HepG2 (cell line): Measurements from ENCODE around the gene ROMO1. TPM values are rescaled to one million over a fixed set of nuclear protein-coding genes. Genes with fewer than 3 reads are reported as not detected.
A peak's percentile ranks its signal among the peaks of the same experiment; 100 is the strongest.

ENCODE experiments used
- ATAC-seq: fragments of 200-7000 bp; cut with Tn5 transposase; 3 replicates; pipeline ENCODE4 v1.9.1; 2020; ENCODE audit warnings: mild to moderate bottlenecking, moderate library complexity
- BruUV-seq: library from RNA; stranded (reverse); fragments of 400-500 nt; replicated peaks from 2 replicates; lab custom pipeline; 2021; lab: Mats Ljungman, UMichigan
- CTCF ChIA-PET: fragments of 300-600 bp; formaldehyde crosslinking; extraction: SDS; loops from one replicate; lab custom pipeline; 2021; ENCODE audit warnings: low total read pairs, inconsistent platforms, low intra/inter-chr PET ratio; lab: Yijun Ruan, JAX
- POLR2A ChIA-PET: fragments of 350-600 bp; sonication (Branson Sonifier 250); formaldehyde crosslinking; loops from one replicate; lab custom pipeline; 2020; ENCODE audit warnings: antibody characterized with exemption, inconsistent platforms; lab: Yijun Ruan, JAX
- DNase-seq: peaks from one replicate; pipeline ENCODE4 v3.0.0-alpha.2; 2015; ENCODE audit warnings: low spot score
- FAIRE-seq: peaks from 3 replicates; lab custom pipeline; 2011; peaks lifted over from hg19 to GRCh38; lab: Jason Lieb, UNC
- H2AFZ ChIP-seq: one replicate; pipeline ENCODE4 v1.6.1; 2011; ENCODE audit warnings: low read length, inconsistent platforms
- H3K27ac ChIP-seq: fragments of 300-600 bp; 3 replicates; pipeline ENCODE4 v1.8.0; 2011; ENCODE audit warnings: mixed run types, mild to moderate bottlenecking, mixed read lengths, low read length, inconsistent platforms; ENCODE audit not compliant: insufficient read depth; ENCODE audit errors: extremely low read length
- H3K27me3 ChIP-seq, 2 experiments: fragments of 200-600 bp in 1 of 2; 2 replicates in 1 of 2; 3 replicates in 1 of 2; pipeline versions ENCODE4 v1.6.0 to v1.8.0; 2011; ENCODE audit warnings: low read length in 2 of 2, mild to moderate bottlenecking in 2 of 2, moderate library complexity in 2 of 2, inconsistent platforms in 1 of 2; ENCODE audit not compliant: insufficient read depth in 2 of 2, control insufficient read depth in 1 of 2
- H3K36me3 ChIP-seq, 2 experiments: fragments of 200-600 bp in 1 of 2; replicated peaks in 1 of 2; 2 replicates in 1 of 2; 3 replicates in 1 of 2; pipeline versions ENCODE4 v1.5.1 to v1.8.0; 2011; ENCODE audit warnings: low read length in 2 of 2, inconsistent platforms in 1 of 2; ENCODE audit not compliant: insufficient read depth in 2 of 2, control insufficient read depth in 1 of 2
- H3K4me1 ChIP-seq: 2 replicates; pipeline ENCODE4 v1.5.1; 2012; ENCODE audit warnings: low read length, inconsistent platforms; ENCODE audit not compliant: insufficient read depth
- H3K4me2 ChIP-seq: 2 replicates; pipeline ENCODE4 v1.6.0; 2011; ENCODE audit warnings: low read depth, low read length, inconsistent platforms
- H3K4me3 ChIP-seq, 3 experiments: fragments of 200-600 bp in 1 of 3; sonication (generic), shearing (Covaris generic) in 1 of 3; replicated peaks in 1 of 3; 2 replicates each; pipeline ENCODE4 v1.5.1; 2011 to 2016; ENCODE audit warnings: low read length in 3 of 3, inconsistent platforms in 2 of 3, low read depth in 2 of 3, mild to moderate bottlenecking in 2 of 3, control low read depth in 1 of 3, mixed read lengths in 1 of 3; ENCODE audit not compliant: insufficient read depth in 1 of 3
- H3K79me2 ChIP-seq: one replicate; pipeline ENCODE4 v1.6.1; 2011; ENCODE audit warnings: low read length, inconsistent platforms; ENCODE audit not compliant: insufficient read depth
- H3K9ac ChIP-seq: 2 replicates; pipeline ENCODE4 v1.6.0; 2011; ENCODE audit warnings: mild to moderate bottlenecking, low read depth, low read length, inconsistent platforms; ENCODE audit not compliant: insufficient read depth
- H3K9me3 ChIP-seq: 2 replicates; pipeline ENCODE4 v1.5.1; 2012; ENCODE audit warnings: mild to moderate bottlenecking, low read length
- H4K20me1 ChIP-seq: 2 replicates; pipeline ENCODE4 v1.6.0; 2011; ENCODE audit warnings: inconsistent platforms, mild to moderate bottlenecking, low read length, moderate library complexity; ENCODE audit not compliant: insufficient read depth
- GABPB1 ChIP-seq: IDR thresholded peaks from 2 replicates; pipeline ENCODE4 v1.6.1; 2016; ENCODE audit warnings: mild to moderate bottlenecking, missing genetic modification reagents, moderate library complexity, missing compliant biosample characterization
- GLMP ChIP-seq: sonication (generic); formaldehyde crosslinking; IDR thresholded peaks from 2 replicates; pipeline ENCODE4 v1.9.0; 2021; ENCODE audit warnings: missing genetic modification reagents, mild to moderate bottlenecking, borderline replicate concordance
- HCFC1 ChIP-seq: fragments of 150-350 bp; IDR thresholded peaks from 2 replicates; pipeline ENCODE4 v1.6.1; 2014; ENCODE audit warnings: low read depth, low read length
- NFE2 ChIP-seq: sonication (generic); formaldehyde crosslinking; IDR thresholded peaks from 2 replicates; pipeline ENCODE4 v1.4.0; 2020; ENCODE audit warnings: missing genetic modification reagents
- PAX8 ChIP-seq: sonication (generic); formaldehyde crosslinking; IDR thresholded peaks from 2 replicates; pipeline ENCODE4 v1.8.0; 2022; ENCODE audit warnings: mild to moderate bottlenecking, missing genetic modification reagents, borderline replicate concordance
- SP140L ChIP-seq: sonication (generic); formaldehyde crosslinking; IDR thresholded peaks from 2 replicates; pipeline ENCODE4 v1.4.0; 2020; ENCODE audit warnings: missing genetic modification reagents, borderline replicate concordance
- ZBTB7B ChIP-seq: sonication (generic); formaldehyde crosslinking; IDR thresholded peaks from 2 replicates; pipeline ENCODE4 v1.4.0; 2020; ENCODE audit warnings: missing genetic modification reagents
- ZFP36L2 ChIP-seq: sonication (generic); formaldehyde crosslinking; IDR thresholded peaks from 2 replicates; pipeline ENCODE4 v1.4.0; 2020; ENCODE audit warnings: missing genetic modification reagents
- ZNF235 ChIP-seq: sonication (generic); formaldehyde crosslinking; IDR thresholded peaks from 2 replicates; pipeline ENCODE4 v1.8.1; 2023; ENCODE audit warnings: mild to moderate bottlenecking, missing genetic modification reagents, borderline replicate concordance
- ZNF263 ChIP-seq: sonication (generic); formaldehyde crosslinking; IDR thresholded peaks from 2 replicates; pipeline ENCODE4 v1.4.0; 2020; ENCODE audit warnings: missing genetic modification reagents
- ZNF30 ChIP-seq: sonication (generic); formaldehyde crosslinking; IDR thresholded peaks from 2 replicates; pipeline ENCODE4 v1.5.0; 2020; ENCODE audit warnings: mild to moderate bottlenecking, missing genetic modification reagents
- ZNF331 ChIP-seq: sonication (generic); formaldehyde crosslinking; IDR thresholded peaks from 2 replicates; pipeline ENCODE4 v1.4.0; 2020; ENCODE audit warnings: missing genetic modification reagents
- ZSCAN31 ChIP-seq: sonication (generic); formaldehyde crosslinking; IDR thresholded peaks from 2 replicates; pipeline ENCODE4 v1.5.0; 2020; ENCODE audit warnings: low read depth, mild to moderate bottlenecking, missing genetic modification reagents
- WGBS: methylation state at CpG from one replicate; pipeline ENCODE4 v1.1.6; 2017; ENCODE audit warnings: low lambda C conversion rate; 5-methylcytosine and 5-hydroxymethylcytosine counted together
- in situ Hi-C: cut with HindIII; loops from 2 replicates; pipeline ENCODE4 v1.10.0; 2017; ENCODE audit warnings: low pct_unique_long_range_greater_than_20kb; ENCODE audit not compliant: extremely low pct_ligation_motif_present
- intact Hi-C: fragments of 100-400 bp; cut with micrococcal nuclease; formaldehyde crosslinking; loops from one replicate; pipeline ENCODE4 v1.10.0; 2022; ENCODE audit not compliant: unreplicated experiment
- polyA plus RNA-seq, 8 experiments: library from polyadenylated mRNA; depleted of rRNA in 3 of 8; stranded (reverse) in 7 of 8; unstranded in 1 of 8; fragments of >200 nt; fragmentation: Illumina TruSeq in 4 of 8; extraction: Trizol in 4 of 8; gene quantifications; 2 replicates each; pipeline versions ENCODE4 v1.2.1 to v1.2.3, GENCODE V29; 2011 to 2016; ENCODE audit warnings: low read depth in 4 of 8, missing spikeins in 1 of 8, mixed read lengths in 1 of 8; ENCODE audit not compliant: insufficient read depth in 1 of 8
- total RNA-seq, 5 experiments: library from RNA; depleted of rRNA; stranded (reverse); fragments of >200 nt; fragmentation: Illumina TruSeq; extraction: Trizol; gene quantifications; 2 replicates each; pipeline ENCODE4 v1.2.3, GENCODE V29; 2016; ENCODE audit warnings: low read depth in 1 of 5
- TF ChIP-seq, protein P1 (sequence below): sonication (generic); formaldehyde crosslinking; conservative IDR thresholded peaks from 2 replicates; pipeline ENCODE4 v1.4.0; 2020; ENCODE audit warnings: mild to moderate bottlenecking, missing genetic modification reagents, moderate library complexity
- TF ChIP-seq, protein P2 (sequence below): IDR thresholded peaks from 2 replicates; pipeline ENCODE4 v1.6.1; 2016; ENCODE audit warnings: low read depth
- TF ChIP-seq, protein P3 (sequence below): sonication (generic); formaldehyde crosslinking; IDR thresholded peaks from 2 replicates; pipeline ENCODE4 v1.4.0; 2020; ENCODE audit warnings: missing genetic modification reagents
- TF ChIP-seq, protein P4 (sequence below): sonication (generic); formaldehyde crosslinking; IDR thresholded peaks from 2 replicates; pipeline ENCODE4 v1.4.0; 2020; ENCODE audit warnings: mild to moderate bottlenecking, missing genetic modification reagents

Gene ROMO1
- total and polyA plus RNA-seq, 2 of the 13 experiments (the other 11 are each of a cell fraction or from before 2014, with no cell fraction given) = 636 to 755 TPM

- TF ChIP-seq, protein P1, sequence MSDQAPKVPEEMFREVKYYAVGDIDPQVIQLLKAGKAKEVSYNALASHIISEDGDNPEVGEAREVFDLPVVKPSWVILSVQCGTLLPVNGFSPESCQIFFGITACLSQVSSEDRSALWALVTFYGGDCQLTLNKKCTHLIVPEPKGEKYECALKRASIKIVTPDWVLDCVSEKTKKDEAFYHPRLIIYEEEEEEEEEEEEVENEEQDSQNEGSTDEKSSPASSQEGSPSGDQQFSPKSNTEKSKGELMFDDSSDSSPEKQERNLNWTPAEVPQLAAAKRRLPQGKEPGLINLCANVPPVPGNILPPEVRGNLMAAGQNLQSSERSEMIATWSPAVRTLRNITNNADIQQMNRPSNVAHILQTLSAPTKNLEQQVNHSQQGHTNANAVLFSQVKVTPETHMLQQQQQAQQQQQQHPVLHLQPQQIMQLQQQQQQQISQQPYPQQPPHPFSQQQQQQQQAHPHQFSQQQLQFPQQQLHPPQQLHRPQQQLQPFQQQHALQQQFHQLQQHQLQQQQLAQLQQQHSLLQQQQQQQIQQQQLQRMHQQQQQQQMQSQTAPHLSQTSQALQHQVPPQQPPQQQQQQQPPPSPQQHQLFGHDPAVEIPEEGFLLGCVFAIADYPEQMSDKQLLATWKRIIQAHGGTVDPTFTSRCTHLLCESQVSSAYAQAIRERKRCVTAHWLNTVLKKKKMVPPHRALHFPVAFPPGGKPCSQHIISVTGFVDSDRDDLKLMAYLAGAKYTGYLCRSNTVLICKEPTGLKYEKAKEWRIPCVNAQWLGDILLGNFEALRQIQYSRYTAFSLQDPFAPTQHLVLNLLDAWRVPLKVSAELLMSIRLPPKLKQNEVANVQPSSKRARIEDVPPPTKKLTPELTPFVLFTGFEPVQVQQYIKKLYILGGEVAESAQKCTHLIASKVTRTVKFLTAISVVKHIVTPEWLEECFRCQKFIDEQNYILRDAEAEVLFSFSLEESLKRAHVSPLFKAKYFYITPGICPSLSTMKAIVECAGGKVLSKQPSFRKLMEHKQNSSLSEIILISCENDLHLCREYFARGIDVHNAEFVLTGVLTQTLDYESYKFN = peak; percentile 90
- TF ChIP-seq ZNF30 (no peak), ZNF331 (CRISPR knock-in tag) (peak; percentile 73), SP140L (CRISPR knock-in tag) (no peak)
Measured at GRCh38 chr20:35695245-35695749, 3.9 kb upstream of the ROMO1 start (continued).

- intact Hi-C loops (loop anchor here (10.0 kb wide), 2 partner anchors 189 to 231 kb away; no protein-coding TSS in a partner anchor), in situ Hi-C loops (no loop called here)
- 94% methylated on average over 4 of the region's 4 CpGs for WGBS
- H3K79me2 ChIP-seq = peaks cover 36% of the 10 kb centered on the region
- H3K36me3 ChIP-seq = peaks cover 5 to 10% of the 10 kb centered on the region in 2 experiments; a peak in 4 of 5 replicates
- H3K27me3 ChIP-seq = no peaks in the 10 kb centered on the region; a peak in 1 of 5 replicates
- no peaks in the 10 kb centered on the region for H4K20me1 ChIP-seq
- H3K9ac ChIP-seq = no peak overlapping the region
- DNase-seq (no peak), ATAC-seq (no peak), FAIRE-seq (no peak)
- H3K4me1 ChIP-seq = peaks cover 50% of the 10 kb centered on the region
- no peak overlapping the region for H3K4me3 ChIP-seq
- no TSS peak for BruUV-seq
- no peak overlapping the region for H3K4me2 ChIP-seq
- ChIA-PET POLR2A (interaction anchor here (0.7 to 2.4 kb wide), 2 partner anchors 47 to 241 kb away, joined by 3 to 17 read pairs; partner anchors contain the start of gene RBM39), CTCF (no interaction called here)
- H3K27ac ChIP-seq = no peak overlapping the region
- H3K9me3 ChIP-seq = no peaks in the 10 kb centered on the region
- H2AFZ ChIP-seq = no peak overlapping the region
- TF ChIP-seq NFE2 (CRISPR knock-in tag) = no peak
- TF ChIP-seq, protein P2, sequence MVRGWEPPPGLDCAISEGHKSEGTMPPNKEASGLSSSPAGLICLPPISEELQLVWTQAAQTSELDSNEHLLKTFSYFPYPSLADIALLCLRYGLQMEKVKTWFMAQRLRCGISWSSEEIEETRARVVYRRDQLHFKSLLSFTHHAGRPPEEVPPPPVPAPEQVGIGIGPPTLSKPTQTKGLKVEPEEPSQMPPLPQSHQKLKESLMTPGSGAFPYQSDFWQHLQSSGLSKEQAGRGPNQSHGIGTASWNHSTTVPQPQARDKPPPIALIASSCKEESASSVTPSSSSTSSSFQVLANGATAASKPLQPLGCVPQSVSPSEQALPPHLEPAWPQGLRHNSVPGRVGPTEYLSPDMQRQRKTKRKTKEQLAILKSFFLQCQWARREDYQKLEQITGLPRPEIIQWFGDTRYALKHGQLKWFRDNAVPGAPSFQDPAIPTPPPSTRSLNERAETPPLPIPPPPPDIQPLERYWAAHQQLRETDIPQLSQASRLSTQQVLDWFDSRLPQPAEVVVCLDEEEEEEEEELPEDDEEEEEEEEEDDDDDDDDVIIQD (CRISPR knock-in tag) = no peak
- TF ChIP-seq ZNF30 = 0 out of 2 replicates have a peak, but pooled peaks have one; percentile 10
- no peak for TF ChIP-seq PAX8 (CRISPR knock-in tag)
- TF ChIP-seq, protein P3, sequence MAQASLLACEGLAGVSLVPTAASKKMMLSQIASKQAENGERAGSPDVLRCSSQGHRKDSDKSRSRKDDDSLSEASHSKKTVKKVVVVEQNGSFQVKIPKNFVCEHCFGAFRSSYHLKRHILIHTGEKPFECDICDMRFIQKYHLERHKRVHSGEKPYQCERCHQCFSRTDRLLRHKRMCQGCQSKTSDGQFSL (CRISPR knock-in tag) = no peak
- no peak for TF ChIP-seq GABPB1 (CRISPR knock-in tag)
- no peak for TF ChIP-seq ZBTB7B (CRISPR knock-in tag)
- no peak for TF ChIP-seq GLMP (CRISPR knock-in tag)
- no peak for TF ChIP-seq HCFC1
- no peak for TF ChIP-seq ZNF235 (CRISPR knock-in tag)
- TF ChIP-seq, protein P4, sequence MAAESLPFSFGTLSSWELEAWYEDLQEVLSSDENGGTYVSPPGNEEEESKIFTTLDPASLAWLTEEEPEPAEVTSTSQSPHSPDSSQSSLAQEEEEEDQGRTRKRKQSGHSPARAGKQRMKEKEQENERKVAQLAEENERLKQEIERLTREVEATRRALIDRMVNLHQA = no peak
- no peak for TF ChIP-seq ZSCAN31 (CRISPR knock-in tag)
- no peak for TF ChIP-seq ZNF263 (CRISPR knock-in tag)
- no peak for TF ChIP-seq ZFP36L2 (CRISPR knock-in tag)
Measured at GRCh38 chr20:35695978-35696377, 3.2 kb upstream of the ROMO1 start.
